H9 (cell line): ENCODE measurements around the gene GSG1L. TPM values are rescaled to one million over a fixed set of nuclear protein-coding genes. Genes with fewer than 3 reads are reported as not detected.
A peak's percentile ranks its signal among the peaks of the same experiment; 100 is the strongest.

Experiments used
- DNase-seq: peaks from one replicate; pipeline ENCODE4 v3.0.0-alpha.2; 2017
- H2AFZ ChIP-seq: one replicate; pipeline ENCODE4 v1.6.1; 2013; ENCODE audit warnings: mild to moderate bottlenecking, low read length, control low read depth, moderate library complexity
- H2AK5ac ChIP-seq: 2 replicates; pipeline ENCODE4 v1.6.1; 2013; ENCODE audit warnings: low read length, control low read depth, mixed read lengths; ENCODE audit not compliant: insufficient read length
- H2BK120ac ChIP-seq: one replicate; pipeline ENCODE4 v1.6.1; 2013; ENCODE audit warnings: low read depth, mild to moderate bottlenecking, low read length, control low read depth, inconsistent platforms; ENCODE audit not compliant: poor library complexity, severe bottlenecking
- H2BK12ac ChIP-seq: 2 replicates; pipeline ENCODE4 v1.6.1; 2013; ENCODE audit warnings: low read length, control low read depth, mixed read lengths, low read depth; ENCODE audit not compliant: insufficient read length
- H2BK15ac ChIP-seq: 2 replicates; pipeline ENCODE4 v1.6.1; 2013; ENCODE audit warnings: low read depth, low read length, control low read depth
- H2BK20ac ChIP-seq: one replicate; pipeline ENCODE4 v1.6.1; 2013; ENCODE audit warnings: low read depth, mild to moderate bottlenecking, low read length, control low read depth, inconsistent platforms; ENCODE audit not compliant: poor library complexity, severe bottlenecking
- H2BK5ac ChIP-seq: 2 replicates; pipeline ENCODE4 v1.6.1; 2013; ENCODE audit warnings: low read length, control low read depth, mixed read lengths; ENCODE audit not compliant: insufficient read length
- H3K14ac ChIP-seq: 2 replicates; pipeline ENCODE4 v1.6.1; 2013; ENCODE audit warnings: low read length, control low read depth; ENCODE audit not compliant: insufficient read depth
- H3K18ac ChIP-seq: 2 replicates; pipeline ENCODE4 v1.6.1; 2013; ENCODE audit warnings: low read depth, mild to moderate bottlenecking, mixed read lengths, low read length, control low read depth; ENCODE audit not compliant: insufficient read length
- H3K23ac ChIP-seq: 2 replicates; pipeline ENCODE4 v1.6.1; 2013; ENCODE audit warnings: low read length, control low read depth, mixed read lengths, low read depth; ENCODE audit not compliant: insufficient read length
- H3K23me2 ChIP-seq: 2 replicates; pipeline ENCODE4 v1.6.1; 2013; ENCODE audit warnings: low read depth, mild to moderate bottlenecking, mixed read lengths, low read length, control low read depth; ENCODE audit not compliant: insufficient read length, poor library complexity, severe bottlenecking
- H3K27ac ChIP-seq: 2 replicates; pipeline ENCODE4 v1.5.1; 2013; ENCODE audit warnings: low read length, control low read depth, mixed read lengths, low read depth; ENCODE audit not compliant: insufficient read length
- H3K27me3 ChIP-seq: 2 replicates; pipeline ENCODE4 v1.6.1; 2013; ENCODE audit warnings: low read length, control low read depth, inconsistent platforms; ENCODE audit not compliant: insufficient read depth
- H3K4ac ChIP-seq: 2 replicates; pipeline ENCODE4 v1.6.1; 2013; ENCODE audit warnings: low read depth, mild to moderate bottlenecking, control low read depth, inconsistent platforms, low read length, moderate library complexity
- H3K4me1 ChIP-seq: 2 replicates; pipeline ENCODE4 v1.6.1; 2013; ENCODE audit warnings: low read length, control low read depth, inconsistent platforms; ENCODE audit not compliant: insufficient read depth
- H3K4me2 ChIP-seq: 2 replicates; pipeline ENCODE4 v1.6.1; 2013; ENCODE audit warnings: low read length, control low read depth, mixed read lengths; ENCODE audit not compliant: insufficient read length, insufficient read depth
- H3K56ac ChIP-seq: 2 replicates; pipeline ENCODE4 v1.6.1; 2013; ENCODE audit warnings: low read depth, mild to moderate bottlenecking, mixed read lengths, low read length, control low read depth; ENCODE audit not compliant: insufficient read length
- H3K79me1 ChIP-seq: 2 replicates; pipeline ENCODE4 v1.6.1; 2013; ENCODE audit warnings: low read depth, mild to moderate bottlenecking, moderate library complexity, low read length, control low read depth, inconsistent platforms; ENCODE audit not compliant: insufficient read depth, poor library complexity, severe bottlenecking
- H3K79me2 ChIP-seq: 2 replicates; pipeline ENCODE4 v1.6.1; 2013; ENCODE audit warnings: low read length, control low read depth, inconsistent platforms; ENCODE audit not compliant: insufficient read depth
- H3K9ac ChIP-seq: 2 replicates; pipeline ENCODE4 v1.6.1; 2013; ENCODE audit warnings: low read length, control low read depth, mixed read lengths; ENCODE audit not compliant: insufficient read length; ENCODE audit errors: extremely low read depth
- H3K9me3 ChIP-seq: one replicate; pipeline ENCODE4 v1.6.1; 2013; ENCODE audit warnings: low read depth, low read length, inconsistent platforms; ENCODE audit not compliant: control insufficient read depth
- H3T11ph ChIP-seq: one replicate; pipeline ENCODE4 v1.6.1; 2013; ENCODE audit warnings: mild to moderate bottlenecking, low read length, control low read depth, inconsistent platforms
- H4K20me1 ChIP-seq: one replicate; pipeline ENCODE4 v1.6.1; 2013; ENCODE audit not compliant: control insufficient read depth, insufficient read length, insufficient read depth
- H4K5ac ChIP-seq: 2 replicates; pipeline ENCODE4 v1.6.1; 2013; ENCODE audit warnings: low read depth, mild to moderate bottlenecking, mixed read lengths, low read length, control low read depth; ENCODE audit not compliant: insufficient read length
- H4K8ac ChIP-seq: replicated peaks from 2 replicates; pipeline ENCODE4 v1.6.1; 2013; ENCODE audit warnings: low read length, control low read depth, mixed read lengths, low read depth; ENCODE audit not compliant: insufficient read length
- H4K91ac ChIP-seq: 2 replicates; pipeline ENCODE4 v1.6.1; 2013; ENCODE audit warnings: low read depth, mild to moderate bottlenecking, moderate library complexity, mixed read lengths, low read length, control low read depth; ENCODE audit not compliant: insufficient read length
- H3K27ac Mint-ChIP-seq, 3 experiments: 2 replicates in 2 of 3; 3 replicates in 1 of 3; pipeline ENCODE4 v1.8.0; 2020 to 2021; ENCODE audit warnings: mixed read lengths in 3 of 3, mild to moderate bottlenecking in 1 of 3, moderate library complexity in 1 of 3
- H3K27me3 Mint-ChIP-seq: 2 replicates; pipeline ENCODE4 v1.8.0; 2021; ENCODE audit warnings: low read depth, mild to moderate bottlenecking, moderate library complexity, mixed read lengths
- H3K36me3 Mint-ChIP-seq, 3 experiments: 2 replicates in 2 of 3; 3 replicates in 1 of 3; pipeline ENCODE4 v1.8.0; 2020 to 2021; ENCODE audit warnings: low read depth in 3 of 3, mixed read lengths in 3 of 3; ENCODE audit not compliant: insufficient read depth in 1 of 3
- H3K4me1 Mint-ChIP-seq, 2 experiments: 2 replicates each; pipeline ENCODE4 v1.8.0; 2020; ENCODE audit warnings: mixed read lengths in 2 of 2
- H3K4me3 Mint-ChIP-seq, 2 experiments: 2 replicates in 1 of 2; 3 replicates in 1 of 2; pipeline ENCODE4 v1.8.0; 2020 to 2021; ENCODE audit warnings: mild to moderate bottlenecking in 2 of 2, mixed read lengths in 2 of 2, moderate library complexity in 1 of 2
- H3K9me3 Mint-ChIP-seq, 2 experiments: 2 replicates in 1 of 2; 3 replicates in 1 of 2; pipeline ENCODE4 v1.8.0; 2020; ENCODE audit warnings: mild to moderate bottlenecking in 2 of 2, mixed read lengths in 2 of 2, moderate library complexity in 1 of 2
- WGBS: extraction: QIAGEN DNeasy Blood & Tissue Kit; methylation state at CpG from one replicate; pipeline ENCODE4 v1.1.7; 2013; ENCODE audit warnings: missing lambda C conversion rate, low lambda C conversion rate, mixed read lengths; ENCODE audit not compliant: insufficient read length; ENCODE audit errors: extremely low coverage; 5-methylcytosine and 5-hydroxymethylcytosine counted together
- total RNA-seq: library from RNA; stranded (reverse); gene quantifications from 2 replicates; pipeline ENCODE4 v1.2.1, GENCODE V29; 2021
- TF ChIP-seq, protein P1 (sequence below): fragments of 200-600 bp; sonication (generic); conservative IDR thresholded peaks from 3 replicates; pipeline ENCODE4 v1.8.0; 2021; ENCODE audit warnings: antibody characterized with exemption, mild to moderate bottlenecking

The GSG1L gene
- total RNA-seq, 1 experiment from 2014 or later, result 0.35 TPM

DNA sequence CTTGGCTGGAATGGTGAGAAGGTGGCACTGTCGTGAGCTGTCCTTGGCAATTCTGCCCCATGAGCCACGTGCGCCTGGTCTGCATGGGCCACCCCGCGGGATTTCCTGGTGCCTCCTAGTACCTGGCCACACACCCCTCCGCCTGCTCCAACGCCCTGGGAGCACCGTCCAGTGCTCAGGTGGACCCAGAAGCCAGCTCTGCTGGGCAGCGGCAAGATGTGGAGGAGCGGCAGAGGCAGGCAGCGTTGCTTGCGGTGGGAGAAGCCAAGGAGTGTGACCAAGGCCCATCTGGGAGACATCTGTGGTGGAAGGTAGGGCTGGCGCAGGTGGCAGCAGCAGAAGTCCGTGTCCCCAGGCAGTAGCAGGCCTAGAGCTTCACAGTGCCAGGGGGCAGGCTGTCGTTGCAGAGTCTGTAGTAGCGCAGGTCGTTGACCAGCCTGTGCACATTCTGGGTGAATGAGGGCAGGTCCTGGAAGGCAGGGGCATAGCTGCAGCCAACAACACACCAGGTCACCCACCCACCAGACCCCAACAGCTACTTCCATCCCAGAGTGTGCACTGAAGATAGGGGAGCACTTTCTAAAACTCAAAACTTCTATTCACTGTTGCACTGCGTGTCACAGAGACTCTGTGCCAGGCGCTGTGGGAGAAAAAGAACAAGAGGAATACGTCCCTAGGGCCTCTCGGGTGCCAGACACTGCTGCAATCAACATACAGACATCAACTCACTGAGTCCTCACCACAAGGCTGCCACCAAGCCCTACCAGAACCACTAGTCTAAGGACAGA, 34.9 kb upstream of the GSG1L start:
- no peak overlapping the region for H2BK15ac ChIP-seq
- H2AK5ac ChIP-seq, result no peak overlapping the region
- no peaks in the 10 kb centered on the region for H3K27me3 ChIP-seq
- no peaks in the 10 kb centered on the region for H3K9me3 ChIP-seq
- H3K18ac ChIP-seq, result no peak overlapping the region
- H3K9ac ChIP-seq, result no peak overlapping the region
- Mint-ChIP-seq H3K4me1 (peaks cover 8 to 10% of the 10 kb centered on the region in 2 experiments), H3K27me3 (no peaks in the 10 kb centered on the region), H3K27ac (peak overlapping the region in 2 of 3 experiments; percentile 34 to 40; a peak in 1 of 7 replicates), H3K4me3 (no peak overlapping the region), H3K9me3 (no peaks in the 10 kb centered on the region), H3K36me3 (peaks cover 31 to 71% (median 60%) of the 10 kb centered on the region in 3 experiments; a peak in 6 of 7 replicates)
- no peak overlapping the region for H3K4ac ChIP-seq
- H2BK120ac ChIP-seq, result no peak overlapping the region
- H3K79me2 ChIP-seq, result no peaks in the 10 kb centered on the region
- H3K23me2 ChIP-seq, result no peaks in the 10 kb centered on the region
- H4K20me1 ChIP-seq, result no peaks in the 10 kb centered on the region
- H3K23ac ChIP-seq, result no peak overlapping the region
- no peak overlapping the region for H4K91ac ChIP-seq
- H3K4me1 ChIP-seq, result 0 out of 2 replicates have a peak, but pooled peaks cover 5% of the 10 kb centered on the region
- no peak overlapping the region for H2BK5ac ChIP-seq
- no peak overlapping the region for H2BK20ac ChIP-seq
- no peak overlapping the region for H4K5ac ChIP-seq
- H3K4me2 ChIP-seq, result no peak overlapping the region
- H3T11ph ChIP-seq, result no peak overlapping the region
- no CpG with 5 or more reads among the region's 21 CpGs for WGBS
- no peak overlapping the region for H2BK12ac ChIP-seq
- H3K14ac ChIP-seq, result no peak overlapping the region
- no peak overlapping the region for H3K27ac ChIP-seq
- no peak for DNase-seq
- H3K56ac ChIP-seq, result no peak overlapping the region
- H4K8ac ChIP-seq, result no peak overlapping the region
- no peaks in the 10 kb centered on the region for H3K79me1 ChIP-seq
- no peak overlapping the region for H2AFZ ChIP-seq
- TF ChIP-seq, protein P1, sequence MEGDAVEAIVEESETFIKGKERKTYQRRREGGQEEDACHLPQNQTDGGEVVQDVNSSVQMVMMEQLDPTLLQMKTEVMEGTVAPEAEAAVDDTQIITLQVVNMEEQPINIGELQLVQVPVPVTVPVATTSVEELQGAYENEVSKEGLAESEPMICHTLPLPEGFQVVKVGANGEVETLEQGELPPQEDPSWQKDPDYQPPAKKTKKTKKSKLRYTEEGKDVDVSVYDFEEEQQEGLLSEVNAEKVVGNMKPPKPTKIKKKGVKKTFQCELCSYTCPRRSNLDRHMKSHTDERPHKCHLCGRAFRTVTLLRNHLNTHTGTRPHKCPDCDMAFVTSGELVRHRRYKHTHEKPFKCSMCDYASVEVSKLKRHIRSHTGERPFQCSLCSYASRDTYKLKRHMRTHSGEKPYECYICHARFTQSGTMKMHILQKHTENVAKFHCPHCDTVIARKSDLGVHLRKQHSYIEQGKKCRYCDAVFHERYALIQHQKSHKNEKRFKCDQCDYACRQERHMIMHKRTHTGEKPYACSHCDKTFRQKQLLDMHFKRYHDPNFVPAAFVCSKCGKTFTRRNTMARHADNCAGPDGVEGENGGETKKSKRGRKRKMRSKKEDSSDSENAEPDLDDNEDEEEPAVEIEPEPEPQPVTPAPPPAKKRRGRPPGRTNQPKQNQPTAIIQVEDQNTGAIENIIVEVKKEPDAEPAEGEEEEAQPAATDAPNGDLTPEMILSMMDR, result no peak
